MM.1S (cell line): Measurements from ENCODE around the gene METTL9.

Experiments
- DNase-seq: peaks from one replicate; pipeline ENCODE4 v3.0.0-alpha.2; 2015
- H2AFZ ChIP-seq: fragments of 300-600 bp; sonication (generic); 2 replicates; pipeline ENCODE4 v1.6.0; 2016; ENCODE audit warnings: antibody characterized with exemption, low read length
- H3F3A ChIP-seq: fragments of 300-600 bp; sonication (generic); 2 replicates; pipeline ENCODE4 v1.6.1; 2016; ENCODE audit warnings: mild to moderate bottlenecking, antibody characterized with exemption, low read length, moderate library complexity, mixed read lengths; ENCODE audit not compliant: insufficient read depth
- H3K27ac ChIP-seq: fragments of 300-600 bp; sonication (generic); 2 replicates; pipeline ENCODE4 v1.5.1; 2016; ENCODE audit warnings: mild to moderate bottlenecking, low read length
- H3K27me3 ChIP-seq: fragments of 300-600 bp; sonication (generic); replicated peaks from 2 replicates; pipeline ENCODE4 v1.6.0; 2016; ENCODE audit warnings: low read length; ENCODE audit not compliant: insufficient read depth
- H3K36me3 ChIP-seq: fragments of 300-600 bp; sonication (generic); replicated peaks from 2 replicates; pipeline ENCODE4 v1.6.1; 2016; ENCODE audit warnings: mild to moderate bottlenecking, low read length, mixed read lengths; ENCODE audit not compliant: insufficient read depth
- H3K4me1 ChIP-seq: fragments of 300-600 bp; sonication (generic); 2 replicates; pipeline ENCODE4 v1.6.1; 2016; ENCODE audit warnings: low read length, mixed read lengths
- H3K4me2 ChIP-seq: fragments of 300-600 bp; sonication (generic); 2 replicates; pipeline ENCODE4 v1.6.0; 2016; ENCODE audit warnings: low read depth, low read length
- H3K4me3 ChIP-seq: fragments of 300-600 bp; sonication (generic); 2 replicates; pipeline ENCODE4 v1.5.1; 2016; ENCODE audit warnings: low read length, mixed read lengths
- H3K79me2 ChIP-seq: fragments of 300-600 bp; sonication (generic); 2 replicates; pipeline ENCODE4 v1.6.1; 2016; ENCODE audit warnings: mixed run types, low read length, mixed read lengths
- H3K9ac ChIP-seq: fragments of 300-600 bp; sonication (generic); 2 replicates; pipeline ENCODE4 v1.6.1; 2016; ENCODE audit warnings: low read length, mixed read lengths
- H3K9me2 ChIP-seq: fragments of 300-600 bp; sonication (generic); replicated peaks from 2 replicates; pipeline ENCODE4 v1.6.1; 2016; ENCODE audit warnings: mild to moderate bottlenecking, low read length, mixed read lengths; ENCODE audit not compliant: insufficient read depth
- H3K9me3 ChIP-seq: fragments of 300-600 bp; sonication (generic); replicated peaks from 2 replicates; pipeline ENCODE4 v1.6.1; 2016; ENCODE audit warnings: mild to moderate bottlenecking, low read length, mixed read lengths; ENCODE audit not compliant: insufficient read depth
- H4K20me1 ChIP-seq: fragments of 300-600 bp; sonication (generic); 2 replicates; pipeline ENCODE4 v1.6.1; 2016; ENCODE audit warnings: mild to moderate bottlenecking, low read length, moderate library complexity, mixed read lengths; ENCODE audit not compliant: insufficient read depth
- EZH2 ChIP-seq: fragments of 300-600 bp; sonication (generic); optimal IDR thresholded peaks from 2 replicates; pipeline ENCODE3; 2017; ENCODE audit warnings: low read depth, mild to moderate bottlenecking, antibody characterized with exemption, low read length, mixed read lengths
- EZH2phosphoT487 ChIP-seq: fragments of 300-600 bp; sonication (generic); IDR thresholded peaks from 2 replicates; pipeline ENCODE4 v1.6.1; 2018; ENCODE audit warnings: antibody characterized with exemption, low read length
- TF ChIP-seq, protein P1 (sequence below): fragments of 300-600 bp; sonication (generic); IDR thresholded peaks from 2 replicates; pipeline ENCODE4 v1.5.1; 2016; ENCODE audit warnings: antibody characterized with exemption, low read length, mixed read lengths

Gene METTL9

DNA sequence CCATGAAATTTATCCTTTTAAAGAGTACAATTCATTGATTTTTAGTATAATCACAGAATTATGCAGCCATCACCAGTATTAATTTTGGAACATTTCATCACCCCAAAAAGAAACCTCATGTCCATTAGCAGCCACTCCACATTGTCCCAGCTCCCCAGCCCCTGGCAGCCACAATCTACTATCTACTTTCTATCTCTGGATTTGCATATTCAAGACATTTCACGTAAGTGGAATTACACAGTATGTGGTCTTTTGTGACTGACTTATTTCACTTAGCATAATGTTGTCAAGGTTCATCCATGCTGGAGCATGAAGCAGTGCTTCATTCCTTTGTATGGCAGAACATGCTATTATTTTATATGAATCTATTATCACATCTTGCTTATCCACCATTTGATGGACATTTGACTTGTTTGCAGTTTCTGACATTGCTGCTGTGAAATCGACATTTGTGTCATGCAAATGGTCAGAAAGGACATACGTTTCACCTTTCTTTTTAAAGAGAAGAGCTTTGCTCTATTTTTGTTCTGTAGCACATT, 10.7 kb downstream of the METTL9 start:
- Histone ChIP-seq H2AFZ (no peak overlapping the region), H3F3A (no peaks in the 10 kb centered on the region), H3K36me3 (no peaks in the 10 kb centered on the region), H3K9ac (no peak overlapping the region), H3K27me3 (no peaks in the 10 kb centered on the region), H3K4me3 (no peak overlapping the region), H3K9me2 (no peaks in the 10 kb centered on the region), H3K4me1 (no peaks in the 10 kb centered on the region), H4K20me1 (no peaks in the 10 kb centered on the region), H3K9me3 (no peaks in the 10 kb centered on the region), H3K27ac (no peak overlapping the region), H3K4me2 (no peak overlapping the region), H3K79me2 (peaks cover 100% of the 10 kb centered on the region)
- no peak for DNase-seq
- TF ChIP-seq EZH2 (no peak), EZH2phosphoT487 (no peak)
- TF ChIP-seq, protein P1, sequence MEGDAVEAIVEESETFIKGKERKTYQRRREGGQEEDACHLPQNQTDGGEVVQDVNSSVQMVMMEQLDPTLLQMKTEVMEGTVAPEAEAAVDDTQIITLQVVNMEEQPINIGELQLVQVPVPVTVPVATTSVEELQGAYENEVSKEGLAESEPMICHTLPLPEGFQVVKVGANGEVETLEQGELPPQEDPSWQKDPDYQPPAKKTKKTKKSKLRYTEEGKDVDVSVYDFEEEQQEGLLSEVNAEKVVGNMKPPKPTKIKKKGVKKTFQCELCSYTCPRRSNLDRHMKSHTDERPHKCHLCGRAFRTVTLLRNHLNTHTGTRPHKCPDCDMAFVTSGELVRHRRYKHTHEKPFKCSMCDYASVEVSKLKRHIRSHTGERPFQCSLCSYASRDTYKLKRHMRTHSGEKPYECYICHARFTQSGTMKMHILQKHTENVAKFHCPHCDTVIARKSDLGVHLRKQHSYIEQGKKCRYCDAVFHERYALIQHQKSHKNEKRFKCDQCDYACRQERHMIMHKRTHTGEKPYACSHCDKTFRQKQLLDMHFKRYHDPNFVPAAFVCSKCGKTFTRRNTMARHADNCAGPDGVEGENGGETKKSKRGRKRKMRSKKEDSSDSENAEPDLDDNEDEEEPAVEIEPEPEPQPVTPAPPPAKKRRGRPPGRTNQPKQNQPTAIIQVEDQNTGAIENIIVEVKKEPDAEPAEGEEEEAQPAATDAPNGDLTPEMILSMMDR: no peak

DNA sequence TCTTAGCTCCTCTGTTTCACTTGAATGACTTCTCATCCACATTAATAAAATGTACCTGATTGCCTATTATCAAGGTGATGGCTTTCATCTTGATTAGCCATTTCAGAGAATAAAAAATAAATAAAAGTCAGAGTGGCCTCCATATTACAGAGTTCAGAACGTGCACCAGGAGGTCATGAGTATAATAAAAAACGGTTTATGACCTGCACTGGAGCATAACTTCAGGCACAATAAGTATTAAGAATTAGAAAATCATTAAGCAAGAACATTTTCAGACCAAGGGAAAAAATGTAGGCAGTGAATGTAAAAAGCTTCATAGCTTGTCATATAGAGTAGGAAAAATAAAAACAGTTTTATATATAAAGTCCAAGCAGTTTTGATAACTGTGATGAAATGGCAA, 11.4 kb downstream of the METTL9 start:
- Histone ChIP-seq H3K4me1 (no peaks in the 10 kb centered on the region), H3K27ac (no peak overlapping the region), H3K9ac (no peak overlapping the region), H3K79me2 (peaks cover 100% of the 10 kb centered on the region), H3K9me2 (no peaks in the 10 kb centered on the region), H3K36me3 (no peaks in the 10 kb centered on the region), H3K27me3 (no peaks in the 10 kb centered on the region), H3K4me2 (no peak overlapping the region), H4K20me1 (no peaks in the 10 kb centered on the region), H3F3A (no peaks in the 10 kb centered on the region), H3K9me3 (no peaks in the 10 kb centered on the region), H2AFZ (no peak overlapping the region), H3K4me3 (no peak overlapping the region)
- TF ChIP-seq EZH2phosphoT487: no peak
- TF ChIP-seq, protein P1: no peak
- TF ChIP-seq EZH2: no peak
- DNase-seq: no peak

DNA sequence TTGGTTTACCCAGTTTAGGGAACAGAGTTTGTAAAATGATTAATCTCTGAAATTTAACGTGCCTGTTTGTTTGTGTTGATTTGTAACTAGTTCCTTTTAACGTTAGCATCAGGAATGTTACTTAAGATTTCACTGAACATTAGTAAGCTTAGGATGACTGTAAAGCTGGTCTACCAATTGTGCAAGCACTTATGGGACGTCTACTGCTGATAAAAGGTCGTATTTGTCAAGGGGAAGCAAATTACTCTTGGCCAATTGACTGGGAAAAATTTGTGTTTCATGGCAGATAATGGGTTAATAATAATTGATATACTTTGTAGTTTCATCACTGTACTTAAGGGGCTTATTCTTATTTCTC, 11.8 kb downstream of the METTL9 start:
- Histone ChIP-seq H2AFZ (no peak overlapping the region), H3K36me3 (no peaks in the 10 kb centered on the region), H4K20me1 (no peaks in the 10 kb centered on the region), H3K4me3 (no peak overlapping the region), H3K27me3 (no peaks in the 10 kb centered on the region), H3K9me2 (no peaks in the 10 kb centered on the region), H3K4me1 (no peaks in the 10 kb centered on the region), H3F3A (no peaks in the 10 kb centered on the region), H3K27ac (no peak overlapping the region), H3K9me3 (no peaks in the 10 kb centered on the region), H3K9ac (no peak overlapping the region), H3K4me2 (no peak overlapping the region), H3K79me2 (peaks cover 100% of the 10 kb centered on the region)
- TF ChIP-seq, protein P1: no peak
- no peak for TF ChIP-seq EZH2phosphoT487
- TF ChIP-seq EZH2: no peak
- no peak for DNase-seq
